AG04450 (cell line): ENCODE results near the gene PHLDA1. TPM values are rescaled to one million over a fixed set of nuclear protein-coding genes. Genes with fewer than 3 reads are reported as not detected.

Experiments
- CTCF ChIA-PET: fragments of 300-600, 350-600 bp; formaldehyde crosslinking; extraction: SDS; loops from one replicate; lab custom pipeline; 2022; ENCODE audit warnings: antibody characterized with exemption, inconsistent platforms; lab: Charles Lee
- POLR2A ChIA-PET: fragments of 350-600 bp; formaldehyde crosslinking; extraction: SDS; loops from one replicate; lab custom pipeline; 2021; ENCODE audit warnings: antibody characterized with exemption, inconsistent platforms; lab: Yijun Ruan, JAX
- DNase-seq: peaks from one replicate; pipeline ENCODE4 v3.0.0-alpha.2; 2011; ENCODE audit warnings: low read depth, low spot score
- H3K27ac ChIP-seq: one replicate; pipeline ENCODE4 v1.5.1; 2012; ENCODE audit warnings: low read depth, low read length, control low read depth
- H3K27me3 ChIP-seq: one replicate; pipeline ENCODE4 v1.6.0; 2012; ENCODE audit warnings: low read length; ENCODE audit not compliant: control insufficient read depth, insufficient read depth
- H3K4me3 ChIP-seq: 2 replicates; pipeline ENCODE4 v1.5.1; 2011; ENCODE audit warnings: mild to moderate bottlenecking, low read depth, low read length, control low read depth
- H3K9me3 ChIP-seq: 2 replicates; pipeline ENCODE4 v1.5.1; 2012; ENCODE audit warnings: low read length; ENCODE audit not compliant: control insufficient read depth, insufficient read depth
- polyA plus RNA-seq: library from polyadenylated mRNA; depleted of rRNA; stranded (reverse); fragments of >200 nt; gene quantifications from 2 replicates; pipeline ENCODE4 v1.2.3, GENCODE V29; 2011
- TF ChIP-seq, protein P1 (sequence below): IDR thresholded peaks from 2 replicates; pipeline ENCODE4 v1.5.1; 2011; ENCODE audit warnings: low read depth, low read length, control low read depth, inconsistent platforms

PHLDA1 gene
- polyA plus RNA-seq, 1 experiment: 99.5 TPM

GRCh38 chr12:76049575-76050251 is 18.1 kb upstream of the PHLDA1 start:
- TF ChIP-seq, protein P1, sequence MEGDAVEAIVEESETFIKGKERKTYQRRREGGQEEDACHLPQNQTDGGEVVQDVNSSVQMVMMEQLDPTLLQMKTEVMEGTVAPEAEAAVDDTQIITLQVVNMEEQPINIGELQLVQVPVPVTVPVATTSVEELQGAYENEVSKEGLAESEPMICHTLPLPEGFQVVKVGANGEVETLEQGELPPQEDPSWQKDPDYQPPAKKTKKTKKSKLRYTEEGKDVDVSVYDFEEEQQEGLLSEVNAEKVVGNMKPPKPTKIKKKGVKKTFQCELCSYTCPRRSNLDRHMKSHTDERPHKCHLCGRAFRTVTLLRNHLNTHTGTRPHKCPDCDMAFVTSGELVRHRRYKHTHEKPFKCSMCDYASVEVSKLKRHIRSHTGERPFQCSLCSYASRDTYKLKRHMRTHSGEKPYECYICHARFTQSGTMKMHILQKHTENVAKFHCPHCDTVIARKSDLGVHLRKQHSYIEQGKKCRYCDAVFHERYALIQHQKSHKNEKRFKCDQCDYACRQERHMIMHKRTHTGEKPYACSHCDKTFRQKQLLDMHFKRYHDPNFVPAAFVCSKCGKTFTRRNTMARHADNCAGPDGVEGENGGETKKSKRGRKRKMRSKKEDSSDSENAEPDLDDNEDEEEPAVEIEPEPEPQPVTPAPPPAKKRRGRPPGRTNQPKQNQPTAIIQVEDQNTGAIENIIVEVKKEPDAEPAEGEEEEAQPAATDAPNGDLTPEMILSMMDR: no peak
- ChIA-PET POLR2A (no interaction called here), CTCF (interaction anchor here (1.1 to 1.9 kb wide), 4 partner anchors 12 to 537 kb away, joined by 3 to 9 read pairs (median 6); no protein-coding TSS in a partner anchor)
- no peak overlapping the region for H3K27ac ChIP-seq
- no peak for DNase-seq
- H3K4me3 ChIP-seq: no peak overlapping the region
- H3K27me3 ChIP-seq: no peaks in the 10 kb centered on the region
- H3K9me3 ChIP-seq: no peaks in the 10 kb centered on the region

DNA sequence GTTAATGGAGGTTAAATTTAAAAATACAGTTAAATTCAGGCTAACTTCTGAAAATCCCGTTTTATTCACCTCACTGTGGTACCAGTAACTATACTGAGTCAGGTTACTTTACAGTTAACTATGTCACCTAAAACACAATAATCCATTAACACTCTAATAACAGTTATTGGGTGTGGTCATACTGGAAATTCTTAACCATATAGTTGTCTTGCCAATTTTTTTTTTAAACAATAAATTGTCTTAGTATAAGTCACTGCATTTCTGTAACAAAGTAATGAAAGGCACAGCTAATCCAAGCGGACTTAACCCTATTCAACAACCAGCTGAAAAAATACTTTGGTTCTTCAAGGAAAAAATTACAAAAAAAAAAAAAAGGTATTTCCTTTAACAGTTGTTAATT is 16.2 kb upstream of the PHLDA1 start:
- ChIA-PET CTCF (interaction anchor here (0.6 to 1.7 kb wide), 4 partner anchors 8 to 373 kb away, joined by 4 to 8 read pairs (median 4); no protein-coding TSS in a partner anchor), POLR2A (interaction anchor here (0.7 kb wide), 1 partner anchor 214 kb away, joined by 3 read pairs; no protein-coding TSS in a partner anchor)

GRCh38 chr12:76047060-76047459 is 15.5 kb upstream of the PHLDA1 start:
- Histone ChIP-seq H3K27me3 (no peaks in the 10 kb centered on the region), H3K9me3 (no peaks in the 10 kb centered on the region), H3K27ac (no peak overlapping the region), H3K4me3 (no peak overlapping the region)
- ChIA-PET CTCF (interaction anchor here (0.6 to 1.1 kb wide), 3 partner anchors 38 to 374 kb away, joined by 3 to 4 read pairs (median 4); no protein-coding TSS in a partner anchor), POLR2A (no interaction called here)
- no peak for DNase-seq
- TF ChIP-seq, protein P1: no peak

More for the DNA sequence above, 16.2 kb upstream of the PHLDA1 start:
- H3K27me3 ChIP-seq: no peaks in the 10 kb centered on the region
- H3K9me3 ChIP-seq: no peaks in the 10 kb centered on the region
- no peak overlapping the region for H3K4me3 ChIP-seq
- TF ChIP-seq, protein P1: no peak
- no peak for DNase-seq
- H3K27ac ChIP-seq: no peak overlapping the region

GRCh38 chr12:76043377-76043776 is 11.8 kb upstream of the PHLDA1 start:
- POLR2A ChIA-PET: interaction anchor here (0.7 kb wide), 1 partner anchor 385 kb away, joined by 8 read pairs; no protein-coding TSS in a partner anchor
- CTCF ChIA-PET: interaction anchor here (7.3 kb wide), 1 partner anchor 516 kb away, joined by 44 read pairs; no protein-coding TSS in a partner anchor
- TF ChIP-seq, protein P1: no peak
- no peaks in the 10 kb centered on the region for H3K27me3 ChIP-seq
- no peak for DNase-seq
- H3K4me3 ChIP-seq: no peak overlapping the region
- H3K27ac ChIP-seq: no peak overlapping the region
- H3K9me3 ChIP-seq: no peaks in the 10 kb centered on the region

DNA sequence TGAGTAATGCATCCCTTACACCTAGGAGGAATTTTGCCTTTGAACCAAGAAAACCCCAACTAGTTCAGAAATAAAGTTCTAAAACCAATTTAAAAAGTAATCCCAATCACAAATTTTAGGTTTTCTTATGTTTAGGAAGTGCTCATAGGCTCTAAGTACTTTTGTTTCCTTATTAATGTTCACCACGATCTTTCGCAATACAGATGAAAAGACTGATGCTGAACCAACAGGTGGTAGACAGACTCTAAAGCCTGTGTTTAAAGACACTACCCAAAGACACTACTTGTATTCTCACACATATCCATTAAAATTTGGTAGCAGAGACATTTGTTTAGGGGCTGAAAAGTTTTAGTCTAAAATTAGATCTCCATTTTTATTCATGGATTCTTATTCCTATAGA is 10.6 kb upstream of the PHLDA1 start:
- no peaks in the 10 kb centered on the region for H3K9me3 ChIP-seq
- POLR2A ChIA-PET: no interaction called here
- no peaks in the 10 kb centered on the region for H3K27me3 ChIP-seq
- no peak overlapping the region for H3K4me3 ChIP-seq
- TF ChIP-seq, protein P1: no peak
- no peak for DNase-seq
- H3K27ac ChIP-seq: no peak overlapping the region
- CTCF ChIA-PET: interaction anchor here (7.3 kb wide), 1 partner anchor 515 kb away, joined by 44 read pairs; no protein-coding TSS in a partner anchor
